KOPT-K1 (cell line): ENCODE data around the gene KRT8.

Experiments
- H3K27ac ChIP-seq: fragments of 200-600 bp; sonication (generic); 2 replicates; pipeline ENCODE4 v1.5.1; 2016; ENCODE audit warnings: antibody characterized with exemption, mild to moderate bottlenecking, low read depth, low read length; ENCODE audit not compliant: poor library complexity, severe bottlenecking
- H3K36me3 ChIP-seq: fragments of 200-600 bp; sonication (generic); 2 replicates; pipeline ENCODE4 v1.5.1; 2017; ENCODE audit warnings: antibody characterized with exemption, mild to moderate bottlenecking, low read length, moderate library complexity; ENCODE audit not compliant: insufficient read depth
- H3K9me3 ChIP-seq: fragments of 200-600 bp; sonication (generic); 2 replicates; pipeline ENCODE4 v1.5.1; 2017; ENCODE audit warnings: antibody characterized with exemption, low read length, mild to moderate bottlenecking; ENCODE audit not compliant: insufficient read depth, poor library complexity, severe bottlenecking

KRT8 gene

DNA sequence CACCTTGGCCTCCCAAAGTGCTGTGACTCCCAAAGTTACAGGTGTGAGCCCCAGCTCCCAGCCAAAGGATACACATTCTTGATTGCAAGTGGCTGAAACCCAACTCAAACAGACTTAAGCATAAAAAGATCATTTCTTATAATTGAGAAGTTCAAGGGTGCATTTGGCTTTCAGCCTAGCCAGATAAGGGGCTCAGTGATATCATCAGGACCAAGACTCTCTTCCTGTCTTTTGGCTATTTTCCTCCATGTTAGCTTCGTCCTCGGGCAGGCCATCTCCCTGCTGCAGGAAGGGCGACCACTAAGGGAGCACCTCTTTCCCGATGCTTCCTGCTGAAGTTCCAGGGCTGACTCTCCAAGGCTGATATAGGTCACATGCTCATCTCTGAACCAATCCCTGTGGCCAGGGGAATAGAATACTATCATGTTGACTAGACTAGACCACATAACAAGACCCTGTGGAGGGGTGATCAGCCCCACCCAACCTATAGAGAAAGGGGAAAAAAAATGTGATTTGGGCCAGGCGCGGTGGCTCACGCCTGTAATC, 9.8 kb upstream of the KRT8 start:
- Histone ChIP-seq H3K36me3 (no peaks in the 10 kb centered on the region), H3K27ac (no peak overlapping the region), H3K9me3 (no peaks in the 10 kb centered on the region)

- H3K9me3 ChIP-seq, result no peaks in the 10 kb centered on the region
- H3K27ac ChIP-seq, result no peak overlapping the region
- no peaks in the 10 kb centered on the region for H3K36me3 ChIP-seq
Measured at GRCh38 chr12:52913431-52913821, 8.6 kb upstream of the KRT8 start.

DNA sequence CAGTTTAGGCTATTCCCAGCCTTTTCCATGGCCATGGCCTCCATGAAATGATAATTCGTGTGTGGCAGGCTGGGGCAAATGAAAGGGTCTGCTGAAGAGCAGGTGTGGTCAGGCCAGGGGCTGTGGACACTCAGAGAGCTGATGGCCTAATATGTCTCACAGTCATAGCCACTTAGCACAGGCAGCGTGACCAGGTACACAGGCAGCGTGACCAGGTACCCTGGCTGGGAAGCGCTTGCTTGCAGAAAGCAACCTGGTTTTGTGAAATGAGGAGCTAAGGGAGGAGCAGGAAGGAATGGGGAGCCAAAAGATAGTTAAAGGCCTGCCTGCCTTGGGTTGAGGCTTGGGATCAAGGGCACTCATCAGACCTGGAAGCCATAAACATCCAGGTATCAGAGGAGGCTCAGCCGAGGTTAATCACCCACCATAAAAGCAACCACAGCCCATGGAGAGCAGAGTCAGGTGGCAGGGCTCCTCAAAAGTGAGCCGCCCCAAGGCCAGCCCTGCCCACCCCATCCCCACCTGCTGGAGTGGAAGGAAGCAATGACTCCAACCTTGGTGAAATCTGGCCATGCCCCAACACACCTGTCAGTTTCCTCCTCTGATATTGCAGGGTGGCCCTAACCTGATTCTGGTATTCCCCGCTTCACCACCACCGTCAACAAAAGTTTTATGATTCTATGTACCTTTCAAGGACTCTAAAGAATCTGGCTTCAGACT, 8.0 kb upstream of the KRT8 start:
- H3K27ac ChIP-seq, result no peak overlapping the region

DNA sequence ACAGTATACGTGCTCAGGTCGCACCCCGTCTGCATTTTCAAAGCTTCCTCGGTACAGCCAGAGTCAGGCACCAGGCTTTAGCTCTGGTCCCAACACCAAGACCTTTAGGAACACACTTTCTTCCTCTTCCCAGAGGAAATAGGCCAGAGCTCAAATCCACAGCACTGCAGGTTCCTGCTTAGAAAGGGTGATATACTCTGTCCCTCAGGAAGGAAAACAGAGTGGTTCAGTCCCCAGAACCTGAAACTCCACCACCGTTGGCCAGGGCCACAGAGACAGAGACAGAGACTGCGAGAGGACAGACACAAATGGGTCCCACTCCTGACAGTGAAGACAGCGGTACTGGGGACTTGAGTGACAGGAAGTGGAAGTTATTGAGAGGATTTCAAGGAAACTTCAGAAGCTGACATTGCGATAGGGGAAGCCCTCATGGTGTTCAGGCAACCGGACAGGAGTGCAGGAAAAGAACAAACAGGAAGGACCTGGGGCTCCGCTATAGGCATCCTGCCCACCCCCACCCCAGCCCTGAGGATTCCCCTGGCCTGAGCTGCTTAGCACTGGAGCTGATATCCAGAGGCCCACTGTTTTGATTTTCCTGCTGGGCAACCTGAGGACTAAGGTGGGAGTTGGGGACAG, 5.5 kb upstream of the KRT8 start:
- H3K36me3 ChIP-seq, result no peaks in the 10 kb centered on the region
- H3K27ac ChIP-seq, result no peak overlapping the region
- H3K9me3 ChIP-seq, result no peaks in the 10 kb centered on the region

More for the DNA sequence above, 8.0 kb upstream of the KRT8 start:
- Histone ChIP-seq H3K36me3 (no peaks in the 10 kb centered on the region), H3K9me3 (no peaks in the 10 kb centered on the region)

GRCh38 chr12:52909796-52910195, 4.9 kb upstream of the KRT8 start:
- no peak overlapping the region for H3K27ac ChIP-seq
- no peaks in the 10 kb centered on the region for H3K9me3 ChIP-seq
- H3K36me3 ChIP-seq, result no peaks in the 10 kb centered on the region

DNA sequence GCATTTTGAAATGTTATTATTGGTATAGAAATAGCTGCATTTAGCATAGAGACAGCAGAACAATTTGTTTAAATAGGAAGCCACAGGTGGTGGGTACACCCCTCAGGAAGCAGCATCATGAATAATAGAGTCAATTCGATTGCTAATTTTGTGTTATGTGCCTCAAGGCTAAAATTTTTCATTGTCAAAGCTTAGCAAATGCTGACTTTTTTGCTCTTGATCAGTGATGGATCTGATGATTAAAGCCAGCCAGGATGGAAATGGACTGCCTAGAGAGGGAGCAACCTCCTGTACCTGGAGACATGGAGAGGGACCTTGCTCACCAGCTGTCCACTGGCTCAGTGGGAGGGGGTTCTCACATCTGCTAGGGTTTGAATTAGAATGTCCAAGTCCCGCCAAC, 4.5 kb upstream of the KRT8 start:
- Histone ChIP-seq H3K9me3 (no peaks in the 10 kb centered on the region), H3K36me3 (no peaks in the 10 kb centered on the region), H3K27ac (no peak overlapping the region)

GRCh38 chr12:52907092-52907810, 2.4 kb upstream of the KRT8 start:
- Histone ChIP-seq H3K36me3 (no peaks in the 10 kb centered on the region), H3K9me3 (no peaks in the 10 kb centered on the region), H3K27ac (no peak overlapping the region)

- Histone ChIP-seq H3K36me3 (no peaks in the 10 kb centered on the region), H3K9me3 (no peaks in the 10 kb centered on the region), H3K27ac (no peak overlapping the region)
Measured at GRCh38 chr12:52906191-52906601, 1.3 kb upstream of the KRT8 start.

DNA sequence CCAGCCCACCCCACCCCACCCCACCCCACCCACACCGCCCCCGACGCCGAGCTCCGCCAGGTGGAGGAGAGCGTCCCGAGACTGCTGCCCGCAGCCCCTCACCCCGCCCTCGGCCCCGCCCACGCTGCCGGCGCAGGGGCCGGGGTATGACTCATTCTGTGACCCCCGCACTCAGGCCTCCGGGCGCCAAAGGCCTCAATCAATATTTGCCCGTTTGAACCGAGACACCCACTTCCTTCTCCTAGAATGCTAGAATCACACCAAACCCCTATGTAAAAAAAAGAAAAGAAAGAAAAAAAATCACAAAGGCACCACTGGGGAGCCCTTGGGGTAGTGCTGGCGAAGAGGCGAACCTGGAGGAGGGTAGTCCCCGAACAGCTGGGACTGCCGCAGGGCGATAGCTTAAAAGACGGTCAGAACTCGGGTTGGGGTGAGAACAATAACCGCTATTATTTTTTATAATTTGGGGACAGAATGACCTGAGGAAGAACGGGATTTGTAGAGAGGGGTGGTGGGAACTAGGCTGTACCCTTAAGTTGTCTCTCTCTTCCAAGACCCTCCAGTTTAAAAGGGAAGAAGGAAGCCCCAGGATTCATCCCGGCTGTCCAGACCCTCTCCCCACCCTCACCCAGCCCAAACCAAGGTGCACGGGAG, 894 bp downstream of the KRT8 start:
- Histone ChIP-seq H3K27ac (no peak overlapping the region), H3K36me3 (no peaks in the 10 kb centered on the region)

GRCh38 chr12:52903285-52903854, 1.5 kb downstream of the KRT8 start:
- no peak overlapping the region for H3K27ac ChIP-seq
- no peaks in the 10 kb centered on the region for H3K9me3 ChIP-seq
- no peaks in the 10 kb centered on the region for H3K36me3 ChIP-seq

More for the DNA sequence above, 894 bp downstream of the KRT8 start:
- H3K9me3 ChIP-seq, result no peaks in the 10 kb centered on the region

DNA sequence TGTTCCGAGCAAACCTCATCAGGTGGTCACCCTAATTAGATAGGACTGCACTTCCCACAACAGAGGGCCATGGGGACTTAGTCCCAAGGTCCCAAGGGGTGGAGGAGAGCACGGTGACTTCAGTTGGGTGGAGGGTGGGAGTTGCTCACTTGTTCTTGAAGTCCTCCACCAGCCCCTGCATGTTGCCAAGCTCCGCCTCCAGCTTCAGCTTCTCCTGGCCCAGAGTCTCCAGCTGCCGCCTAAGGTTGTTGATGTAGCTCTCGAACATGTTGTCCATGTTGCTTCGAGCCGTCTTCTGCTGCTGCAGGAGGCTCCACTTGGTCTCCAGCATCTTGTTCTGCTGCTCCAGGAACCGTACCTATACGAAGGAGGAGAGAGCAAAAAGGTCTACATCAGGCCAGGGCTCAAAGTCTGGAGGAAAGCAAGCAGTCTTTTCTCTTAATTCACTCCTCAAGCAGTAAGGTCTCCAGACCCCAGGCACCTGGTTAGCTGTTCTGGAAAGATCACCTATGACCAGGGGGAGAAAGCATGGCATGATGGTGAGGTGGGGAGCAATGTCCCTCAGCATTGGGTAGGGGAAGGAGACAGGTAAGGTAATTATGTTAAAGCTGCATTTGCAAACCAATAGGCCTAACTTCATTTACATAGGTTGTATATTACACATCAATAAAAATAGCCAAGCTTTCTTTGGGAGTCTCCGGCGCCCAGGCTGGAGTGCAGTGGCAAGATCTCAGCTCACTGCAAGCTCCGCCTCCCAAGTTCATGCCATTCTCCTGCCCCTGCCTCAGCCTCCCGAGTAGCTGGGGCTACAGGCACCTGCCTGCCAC, 2.9 kb downstream of the KRT8 start:
- Histone ChIP-seq H3K9me3 (no peaks in the 10 kb centered on the region), H3K27ac (no peak overlapping the region), H3K36me3 (no peaks in the 10 kb centered on the region)

DNA sequence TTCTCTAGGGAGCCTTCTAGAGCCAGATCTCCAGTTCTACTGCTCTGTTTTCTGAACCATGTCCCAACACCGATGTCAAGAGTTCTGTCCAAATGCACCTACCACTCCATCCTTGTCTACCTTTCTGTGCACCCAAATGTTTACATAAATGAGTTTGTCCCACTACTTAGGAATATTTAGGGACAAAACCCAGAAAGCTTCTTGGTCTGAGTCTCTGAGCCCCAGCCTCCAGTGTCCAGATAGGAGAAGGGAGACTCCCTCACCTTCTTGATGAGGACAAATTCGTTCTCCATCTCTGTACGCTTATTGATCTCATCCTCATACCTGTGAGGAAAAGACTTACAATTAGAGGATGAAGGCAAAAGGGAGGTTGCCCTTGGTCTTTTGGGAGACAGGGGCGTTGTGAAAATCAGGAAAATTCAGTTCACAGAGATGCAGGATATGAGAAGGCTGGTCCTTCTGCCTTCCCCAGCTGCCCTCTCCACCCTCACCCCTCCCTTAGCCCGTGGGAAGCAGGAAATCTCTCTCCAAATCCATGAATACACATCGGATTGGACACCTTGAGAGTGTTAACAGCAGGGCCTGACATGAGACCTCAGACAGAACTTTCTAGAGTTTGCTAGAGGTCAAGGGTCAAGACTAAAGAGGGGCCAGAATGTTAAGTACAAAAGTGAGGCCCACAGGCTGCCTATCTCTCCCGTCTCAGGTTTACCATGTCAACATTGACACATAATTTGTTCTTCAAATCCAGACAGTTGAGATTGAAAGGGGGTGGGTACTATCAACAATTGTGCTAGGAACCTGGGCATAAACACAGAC, 3.8 kb downstream of the KRT8 start:
- Histone ChIP-seq H3K27ac (no peak overlapping the region), H3K36me3 (no peaks in the 10 kb centered on the region), H3K9me3 (no peaks in the 10 kb centered on the region)

- Histone ChIP-seq H3K27ac (no peak overlapping the region), H3K36me3 (no peaks in the 10 kb centered on the region), H3K9me3 (no peaks in the 10 kb centered on the region)
Measured at GRCh38 chr12:52900166-52900895, 4.5 kb downstream of the KRT8 start.
